HTR-8/SVneo (cell line): ENCODE measurements around the gene ATF7IP2.
"Not testable (repeated sequence)": the region's sequence is repeated elsewhere in the genome, so short reads cannot be mapped to it uniquely, and the experiment has no call there.

ENCODE experiments used
- DNase-seq: peaks from one replicate; pipeline ENCODE4 v3.0.0; 2011; ENCODE audit warnings: low spot score, mixed read lengths; ENCODE audit not compliant: insufficient read length
- FAIRE-seq: peaks from 2 replicates; lab custom pipeline; 2011; peaks lifted over from hg19 to GRCh38; lab: Jason Lieb, UNC

The ATF7IP2 gene

GRCh38 chr16:10428433-10429168, 42.7 kb downstream of the ATF7IP2 start:
- DNase-seq (no peak), FAIRE-seq (no peak)

- not testable (repeated sequence) for FAIRE-seq, DNase-seq
Measured at GRCh38 chr16:10429299-10429969, 43.6 kb downstream of the ATF7IP2 start.

- DNase-seq (no peak), FAIRE-seq (no peak)
Measured at GRCh38 chr16:10441726-10442125, 55.9 kb downstream of the ATF7IP2 start.

- no peak for FAIRE-seq
- no peak for DNase-seq
Measured at GRCh38 chr16:10447289-10447688, 61.4 kb downstream of the ATF7IP2 start.

- DNase-seq, FAIRE-seq: not testable (repeated sequence)
Measured at GRCh38 chr16:10452208-10453158, 66.6 kb downstream of the ATF7IP2 start.

GRCh38 chr16:10453159-10453510, 67.3 kb downstream of the ATF7IP2 start:
- no peak for DNase-seq
- no peak for FAIRE-seq

GRCh38 chr16:10465821-10466220, 80.0 kb downstream of the ATF7IP2 start:
- FAIRE-seq (no peak), DNase-seq (no peak)

- DNase-seq (no peak), FAIRE-seq (no peak)
Measured at GRCh38 chr16:10466313-10466712, 80.5 kb downstream of the ATF7IP2 start.

GRCh38 chr16:10466861-10467260, 81.0 kb downstream of the ATF7IP2 start:
- DNase-seq = no peak

GRCh38 chr16:10476636-10477035, 90.8 kb downstream of the ATF7IP2 start:
- not testable (repeated sequence) for DNase-seq, FAIRE-seq

More at GRCh38 chr16:10466861-10467260, 81.0 kb downstream of the ATF7IP2 start:
- FAIRE-seq = no peak

- FAIRE-seq = no peak
- no peak for DNase-seq
Measured at GRCh38 chr16:10480151-10480550, 94.3 kb downstream of the ATF7IP2 start.

- FAIRE-seq = no peak
Measured at GRCh38 chr16:10485159-10485558, 99.3 kb downstream of the ATF7IP2 start.

GRCh38 chr16:10485698-10486382, 100.0 kb downstream of the ATF7IP2 start:
- DNase-seq = no peak
- FAIRE-seq = no peak

More at GRCh38 chr16:10485159-10485558, 99.3 kb downstream of the ATF7IP2 start:
- no peak for DNase-seq

GRCh38 chr16:10490141-10490540, 104.3 kb downstream of the ATF7IP2 start:
- no peak for FAIRE-seq

GRCh38 chr16:10493276-10493675, 107.4 kb downstream of the ATF7IP2 start:
- DNase-seq (no peak), FAIRE-seq (no peak)

More at GRCh38 chr16:10490141-10490540, 104.3 kb downstream of the ATF7IP2 start:
- no peak for DNase-seq

- FAIRE-seq = no peak
- no peak for DNase-seq
Measured at GRCh38 chr16:10494343-10495030, 108.6 kb downstream of the ATF7IP2 start.

- DNase-seq = no peak
- no peak for FAIRE-seq
Measured at GRCh38 chr16:10495031-10495345, 109.1 kb downstream of the ATF7IP2 start.

- FAIRE-seq (no peak), DNase-seq (no peak)
Measured at GRCh38 chr16:10497132-10498101, 111.6 kb downstream of the ATF7IP2 start.
